Measurements from ENCODE around the gene BTBD9. TPM values are rescaled to one million over a fixed set of nuclear protein-coding genes. Genes with fewer than 3 reads are reported as not detected.

Gene BTBD9
- total and polyA plus RNA-seq, 3 donors from 2014 or later: 11.4 to 32.8 (median 29.5) TPM

DNA sequence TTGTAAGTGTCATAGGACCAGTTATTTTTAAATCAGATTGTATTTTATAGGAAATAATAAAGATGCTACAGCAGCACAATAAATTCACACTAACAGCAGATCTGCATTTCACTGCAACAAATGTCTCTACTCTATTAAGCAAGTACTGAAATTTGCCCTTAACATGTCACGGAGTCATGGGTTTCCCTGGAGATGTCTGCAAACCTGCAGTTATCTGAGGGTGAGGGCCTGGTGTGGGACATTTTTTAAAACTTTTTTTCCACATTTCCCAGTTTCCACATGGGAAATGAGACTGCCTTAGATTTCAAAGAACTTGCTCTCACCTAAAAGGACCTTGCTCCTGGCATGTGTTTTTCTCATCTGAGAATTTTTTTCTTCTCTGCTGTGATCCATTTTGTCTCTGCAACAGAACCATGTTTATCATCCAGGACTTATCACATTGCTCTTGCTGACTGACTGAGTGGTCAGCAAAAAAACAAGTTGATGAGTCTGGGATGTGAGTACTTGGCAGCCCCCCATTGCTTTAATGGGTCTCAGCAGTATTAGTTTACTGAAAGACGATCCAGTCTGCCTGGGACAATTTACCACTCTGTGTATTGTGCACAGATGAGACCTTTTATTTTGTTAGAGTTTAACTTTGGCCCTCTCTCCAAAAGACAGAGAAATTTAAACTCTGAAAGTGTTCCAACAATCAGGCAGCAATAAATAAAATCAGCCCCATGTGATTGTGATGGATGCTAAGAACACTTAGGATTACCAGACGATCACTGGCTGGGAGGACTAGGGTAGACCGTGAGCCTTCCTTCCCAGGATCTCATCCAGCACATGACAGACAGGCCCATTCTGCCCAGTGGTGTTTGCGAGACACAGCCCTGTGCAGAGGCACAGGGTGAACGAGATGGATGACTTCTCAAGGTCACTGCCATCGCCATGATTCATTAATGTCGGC is 268.8 kb downstream of the BTBD9 start:
- Histone ChIP-seq H3K4me3 (no peak overlapping the region), H3K27me3 (no peaks in the 10 kb centered on the region), H3K4me1 (no peaks in the 10 kb centered on the region), H3K27ac (no peak overlapping the region), H3K9me3 (no peaks in the 10 kb centered on the region), H3K36me3 (ENCODE audit: low read depth, missing control alignments) (no peaks in the 10 kb centered on the region)
- intact Hi-C loops (cut with DNase I; ENCODE audit: low total_unique reads): no loop called here
- 63% methylated on average over 8 of the region's 8 CpGs for WGBS, 2 donors
- no peak for DNase-seq
- TF ChIP-seq POLR2A (IDR thresholded peaks at IDR 0.05): no peak
- TF ChIP-seq, protein P1, sequence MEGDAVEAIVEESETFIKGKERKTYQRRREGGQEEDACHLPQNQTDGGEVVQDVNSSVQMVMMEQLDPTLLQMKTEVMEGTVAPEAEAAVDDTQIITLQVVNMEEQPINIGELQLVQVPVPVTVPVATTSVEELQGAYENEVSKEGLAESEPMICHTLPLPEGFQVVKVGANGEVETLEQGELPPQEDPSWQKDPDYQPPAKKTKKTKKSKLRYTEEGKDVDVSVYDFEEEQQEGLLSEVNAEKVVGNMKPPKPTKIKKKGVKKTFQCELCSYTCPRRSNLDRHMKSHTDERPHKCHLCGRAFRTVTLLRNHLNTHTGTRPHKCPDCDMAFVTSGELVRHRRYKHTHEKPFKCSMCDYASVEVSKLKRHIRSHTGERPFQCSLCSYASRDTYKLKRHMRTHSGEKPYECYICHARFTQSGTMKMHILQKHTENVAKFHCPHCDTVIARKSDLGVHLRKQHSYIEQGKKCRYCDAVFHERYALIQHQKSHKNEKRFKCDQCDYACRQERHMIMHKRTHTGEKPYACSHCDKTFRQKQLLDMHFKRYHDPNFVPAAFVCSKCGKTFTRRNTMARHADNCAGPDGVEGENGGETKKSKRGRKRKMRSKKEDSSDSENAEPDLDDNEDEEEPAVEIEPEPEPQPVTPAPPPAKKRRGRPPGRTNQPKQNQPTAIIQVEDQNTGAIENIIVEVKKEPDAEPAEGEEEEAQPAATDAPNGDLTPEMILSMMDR (IDR thresholded peaks at IDR 0.05): no peak

GRCh38 chr6:38367231-38367630 is 272.5 kb downstream of the BTBD9 start:
- TF ChIP-seq, protein P1 (IDR thresholded peaks at IDR 0.05): no peak
- no peak for TF ChIP-seq POLR2A (IDR thresholded peaks at IDR 0.05)
- no peaks in the 10 kb centered on the region for H3K36me3 ChIP-seq (ENCODE audit: low read depth, missing control alignments)
- intact Hi-C loops (cut with DNase I; ENCODE audit: low total_unique reads): no loop called here
- no peaks in the 10 kb centered on the region for H3K27me3 ChIP-seq
- DNase-seq: no peak
- no peaks in the 10 kb centered on the region for H3K9me3 ChIP-seq
- H3K27ac ChIP-seq: no peak overlapping the region
- H3K4me1 ChIP-seq: no peaks in the 10 kb centered on the region
- no peak overlapping the region for H3K4me3 ChIP-seq

- intact Hi-C loops (cut with DNase I; ENCODE audit: low total_unique reads): no loop called here
- no peaks in the 10 kb centered on the region for H3K4me1 ChIP-seq
Observed at GRCh38 chr6:38366234-38366633, 273.5 kb downstream of the BTBD9 start.

DNA sequence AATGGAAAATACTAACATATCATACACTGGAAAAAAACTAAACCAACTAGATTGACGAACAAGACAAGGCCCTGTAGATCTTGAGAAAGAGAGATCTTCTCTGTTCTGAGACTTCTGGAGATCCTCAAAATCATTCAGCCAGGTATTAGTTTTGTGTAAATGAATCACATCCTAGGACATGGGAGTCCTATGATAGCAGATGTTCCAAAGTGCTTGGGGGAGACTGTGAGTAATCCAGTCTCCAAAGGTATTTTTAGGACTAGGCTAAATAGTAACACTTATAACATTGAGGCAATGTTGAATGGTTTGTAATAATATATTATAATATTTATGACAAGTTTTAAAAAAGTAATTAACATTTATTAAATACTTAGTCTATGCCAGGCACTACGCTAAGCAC is 275.0 kb downstream of the BTBD9 start:
- no peaks in the 10 kb centered on the region for H3K36me3 ChIP-seq (ENCODE audit: low read depth, missing control alignments)
- TF ChIP-seq, protein P1 (IDR thresholded peaks at IDR 0.05): no peak
- TF ChIP-seq POLR2A (IDR thresholded peaks at IDR 0.05): no peak
- DNase-seq: no peak
- no peaks in the 10 kb centered on the region for H3K27me3 ChIP-seq
- WGBS, 2 donors: 94 to 96% methylated on average over 2 of the region's 2 CpGs
- intact Hi-C loops (cut with DNase I; ENCODE audit: low total_unique reads): no loop called here
- H3K4me3 ChIP-seq: no peak overlapping the region
- no peaks in the 10 kb centered on the region for H3K4me1 ChIP-seq
- no peak overlapping the region for H3K27ac ChIP-seq
- H3K9me3 ChIP-seq: no peaks in the 10 kb centered on the region

More at GRCh38 chr6:38366234-38366633, 273.5 kb downstream of the BTBD9 start:
- no peak overlapping the region for H3K4me3 ChIP-seq
- no peak overlapping the region for H3K27ac ChIP-seq
- H3K36me3 ChIP-seq (ENCODE audit: low read depth, missing control alignments): no peaks in the 10 kb centered on the region
- TF ChIP-seq, protein P1 (IDR thresholded peaks at IDR 0.05): no peak
- no peak for TF ChIP-seq POLR2A (IDR thresholded peaks at IDR 0.05)
- no peaks in the 10 kb centered on the region for H3K27me3 ChIP-seq
- DNase-seq: no peak
- WGBS, 2 donors: 92 to 98% methylated on average over 3 of the region's 3 CpGs
- H3K9me3 ChIP-seq: no peaks in the 10 kb centered on the region
